HT1080 (cell line): ENCODE measurements around the gene MBOAT1. TPM values are rescaled to one million over a fixed set of nuclear protein-coding genes. Genes with fewer than 3 reads are reported as not detected.
"Not testable (repeated sequence)": the region's sequence is repeated elsewhere in the genome, so short reads cannot be mapped to it uniquely, and the experiment has no call there.

Experiments
- DNase-seq: peaks from one replicate; pipeline ENCODE4 v3.0.0-alpha.2; 2015; ENCODE audit warnings: low read depth
- total RNA-seq: library from RNA; depleted of rRNA; stranded (reverse); fragments of >200 nt; shearing (Covaris generic); gene quantifications from 2 replicates; pipeline ENCODE4 v1.2.3, GENCODE V29; 2014

MBOAT1 gene
- total RNA-seq, 1 experiment from 2014 or later, result 9.3 TPM

GRCh38 chr6:20139127-20139963 is 72.9 kb downstream of the MBOAT1 start:
- not testable (repeated sequence) for DNase-seq

GRCh38 chr6:20137837-20138236 is 74.4 kb downstream of the MBOAT1 start:
- DNase-seq, result no peak

- no peak for DNase-seq
These were observed 75.0 kb downstream of the MBOAT1 start for GRCh38 chr6:20137240-20137639.

- no peak for DNase-seq
These were observed 76.5 kb downstream of the MBOAT1 start for GRCh38 chr6:20135677-20136268.

- no peak for DNase-seq
These were observed 77.7 kb downstream of the MBOAT1 start for GRCh38 chr6:20134613-20135012.

- DNase-seq, result no peak
These were observed 82.8 kb downstream of the MBOAT1 start for GRCh38 chr6:20129290-20130088.

- DNase-seq, result no peak
These were observed 84.3 kb downstream of the MBOAT1 start for GRCh38 chr6:20128018-20128417.

GRCh38 chr6:20126789-20127653 is 85.2 kb downstream of the MBOAT1 start:
- peak; percentile 48 for DNase-seq

GRCh38 chr6:20126102-20126752 is 86.0 kb downstream of the MBOAT1 start:
- DNase-seq, result no peak

- no peak for DNase-seq
These were observed 87.7 kb downstream of the MBOAT1 start for GRCh38 chr6:20124545-20124944.

GRCh38 chr6:20119485-20119884 is 92.8 kb downstream of the MBOAT1 start:
- no peak for DNase-seq

GRCh38 chr6:20118892-20119291 is 93.4 kb downstream of the MBOAT1 start:
- DNase-seq, result no peak

GRCh38 chr6:20117474-20117873 is 94.8 kb downstream of the MBOAT1 start:
- peak; percentile 17 for DNase-seq

GRCh38 chr6:20116792-20117191 is 95.5 kb downstream of the MBOAT1 start:
- no peak for DNase-seq

- no peak for DNase-seq
These were observed 96.9 kb downstream of the MBOAT1 start for GRCh38 chr6:20115246-20115980.

GRCh38 chr6:20113649-20114224 is 98.5 kb downstream of the MBOAT1 start:
- no peak for DNase-seq

GRCh38 chr6:20112841-20113240 is 99.4 kb downstream of the MBOAT1 start:
- no peak for DNase-seq

GRCh38 chr6:20112241-20112640 is 100.0 kb downstream of the MBOAT1 start:
- DNase-seq, result no peak

- no peak for DNase-seq
These were observed 101.8 kb downstream of the MBOAT1 start for GRCh38 chr6:20110478-20110877.

GRCh38 chr6:20109526-20109925 is 102.7 kb downstream of the MBOAT1 start:
- no peak for DNase-seq
